Measurements from ENCODE around the gene MAP3K4. TPM values are rescaled to one million over a fixed set of nuclear protein-coding genes. Genes with fewer than 3 reads are reported as not detected.

MAP3K4 gene
- total RNA-seq, 1 donor = 31.5 TPM

GRCh38 chr6:161054876-161055275, 63.3 kb downstream of the MAP3K4 start:
- TF ChIP-seq, protein P1, sequence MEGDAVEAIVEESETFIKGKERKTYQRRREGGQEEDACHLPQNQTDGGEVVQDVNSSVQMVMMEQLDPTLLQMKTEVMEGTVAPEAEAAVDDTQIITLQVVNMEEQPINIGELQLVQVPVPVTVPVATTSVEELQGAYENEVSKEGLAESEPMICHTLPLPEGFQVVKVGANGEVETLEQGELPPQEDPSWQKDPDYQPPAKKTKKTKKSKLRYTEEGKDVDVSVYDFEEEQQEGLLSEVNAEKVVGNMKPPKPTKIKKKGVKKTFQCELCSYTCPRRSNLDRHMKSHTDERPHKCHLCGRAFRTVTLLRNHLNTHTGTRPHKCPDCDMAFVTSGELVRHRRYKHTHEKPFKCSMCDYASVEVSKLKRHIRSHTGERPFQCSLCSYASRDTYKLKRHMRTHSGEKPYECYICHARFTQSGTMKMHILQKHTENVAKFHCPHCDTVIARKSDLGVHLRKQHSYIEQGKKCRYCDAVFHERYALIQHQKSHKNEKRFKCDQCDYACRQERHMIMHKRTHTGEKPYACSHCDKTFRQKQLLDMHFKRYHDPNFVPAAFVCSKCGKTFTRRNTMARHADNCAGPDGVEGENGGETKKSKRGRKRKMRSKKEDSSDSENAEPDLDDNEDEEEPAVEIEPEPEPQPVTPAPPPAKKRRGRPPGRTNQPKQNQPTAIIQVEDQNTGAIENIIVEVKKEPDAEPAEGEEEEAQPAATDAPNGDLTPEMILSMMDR (IDR thresholded peaks at IDR 0.05; ENCODE audit: insufficient read depth, low read depth, low read length) = no peak
- no peak overlapping the region for H3K4me3 ChIP-seq (ENCODE audit: low read depth, low read length)
- no peak for DNase-seq (ENCODE audit: low read depth)

GRCh38 chr6:161056451-161056850, 64.9 kb downstream of the MAP3K4 start:
- no peak for DNase-seq (ENCODE audit: low read depth)
- no peak overlapping the region for H3K4me3 ChIP-seq (ENCODE audit: low read depth, low read length)
- TF ChIP-seq, protein P1 (IDR thresholded peaks at IDR 0.05; ENCODE audit: insufficient read depth, low read depth, low read length) = no peak

GRCh38 chr6:161057103-161058091, 65.8 kb downstream of the MAP3K4 start:
- TF ChIP-seq, protein P1 (IDR thresholded peaks at IDR 0.05; ENCODE audit: insufficient read depth, low read depth, low read length) = no peak
- no peak for DNase-seq (ENCODE audit: low read depth)
- no peak overlapping the region for H3K4me3 ChIP-seq (ENCODE audit: low read depth, low read length)

GRCh38 chr6:161058741-161059140, 67.2 kb downstream of the MAP3K4 start:
- no peak overlapping the region for H3K4me3 ChIP-seq (ENCODE audit: low read depth, low read length)
- TF ChIP-seq, protein P1 (IDR thresholded peaks at IDR 0.05; ENCODE audit: insufficient read depth, low read depth, low read length) = no peak
- DNase-seq (ENCODE audit: low read depth) = peak; percentile 17

DNA sequence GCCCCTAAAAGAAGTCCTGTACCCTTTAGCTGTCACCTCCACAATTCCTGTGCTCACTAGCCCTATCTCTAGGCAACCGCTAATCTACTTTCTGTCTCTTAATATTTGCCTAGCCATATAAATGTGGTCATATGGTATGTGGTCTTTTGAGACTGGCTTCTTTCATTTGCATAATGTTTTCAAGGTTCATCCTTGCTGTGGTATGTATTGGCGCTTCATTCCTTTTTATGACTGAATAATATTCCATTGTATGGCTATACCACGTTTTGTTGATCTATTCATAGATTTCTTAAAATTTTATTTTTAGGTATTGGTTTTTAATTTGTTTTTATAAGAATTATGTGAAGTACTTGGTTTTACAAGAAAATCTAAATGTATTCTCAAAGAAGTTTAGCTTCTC, 70.0 kb downstream of the MAP3K4 start:
- no peak for DNase-seq (ENCODE audit: low read depth)
- TF ChIP-seq, protein P1 (IDR thresholded peaks at IDR 0.05; ENCODE audit: insufficient read depth, low read depth, low read length) = no peak
- H3K4me3 ChIP-seq (ENCODE audit: low read depth, low read length) = no peak overlapping the region

GRCh38 chr6:161064915-161065314, 73.3 kb downstream of the MAP3K4 start:
- TF ChIP-seq, protein P1 (IDR thresholded peaks at IDR 0.05; ENCODE audit: insufficient read depth, low read depth, low read length) = no peak
- no peak for DNase-seq (ENCODE audit: low read depth)
- H3K4me3 ChIP-seq (ENCODE audit: low read depth, low read length) = no peak overlapping the region

Data from fibroblast of villous mesenchyme (primary cell).